ENCODE data around the gene TMA16.

DNA sequence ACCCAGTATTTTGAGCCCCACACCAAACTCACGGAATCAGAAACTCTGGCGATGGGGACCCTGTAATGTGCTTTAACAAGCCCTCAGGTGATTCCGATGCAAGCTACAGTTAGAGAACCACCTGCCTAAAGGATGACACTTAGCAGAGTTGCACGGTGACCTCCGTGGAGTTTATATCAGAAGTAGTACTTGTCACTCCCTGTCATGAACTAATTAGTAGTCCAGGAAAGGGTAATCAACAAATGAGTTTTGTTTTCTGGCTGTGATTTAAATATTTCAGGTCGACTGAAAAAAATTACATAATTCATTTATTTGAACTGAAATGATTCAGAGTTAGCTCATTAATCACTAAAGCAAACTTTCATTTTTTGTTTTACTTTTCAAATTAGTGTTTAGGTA lies 56.4 kb downstream of the TMA16 start:
- TF ChIP-seq CTCF (IDR thresholded peaks at IDR 0.05 in 4 of 5, conservative IDR thresholded peaks at IDR 0.05 in 1 of 5) (no peak), POLR2A (IDR thresholded peaks at IDR 0.05) (no peak)
